ENCODE data around the gene LITAFD. TPM values are rescaled to one million over a fixed set of nuclear protein-coding genes. Genes with fewer than 3 reads are reported as not detected.

Gene LITAFD
- total and polyA plus RNA-seq, 2 of the 4 experiments (the other 2 are of a cell fraction): not detected

DNA sequence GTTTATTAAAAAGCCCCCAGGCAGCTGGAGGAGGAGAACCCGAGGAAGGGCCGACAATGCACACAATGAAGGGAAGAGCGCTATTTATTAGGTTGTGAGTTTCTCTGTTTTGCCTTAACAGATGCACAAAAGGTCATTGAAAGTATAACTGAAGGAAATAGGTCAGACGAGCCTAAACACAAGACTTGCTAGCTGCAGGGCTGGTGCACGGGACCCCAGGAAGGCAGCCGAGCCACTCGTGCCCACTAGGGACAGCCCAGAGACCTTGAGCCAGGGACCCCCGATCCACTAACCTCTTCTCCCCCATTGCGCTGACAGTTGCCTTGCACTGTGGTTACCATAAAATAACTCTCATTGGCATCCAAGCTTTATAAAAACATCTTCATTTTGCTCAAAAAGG, 11.3 kb downstream of the LITAFD start:
- intact Hi-C loops (cut with micrococcal nuclease): no loop called here

More for the DNA sequence above, 11.3 kb downstream of the LITAFD start:
- DNase-seq (no peak), ATAC-seq (ENCODE audit: low read depth) (no peak)
- peaks cover 9% of the 10 kb centered on the region for H4K20me1 ChIP-seq (ENCODE audit: insufficient read depth, low read length)
- no peak overlapping the region for H2AFZ ChIP-seq (replicated peaks; ENCODE audit: low read length, poor library complexity)
- H3K18ac ChIP-seq (ENCODE audit: low read depth, low read length): no peak overlapping the region
- TSS peak; percentile 85 for BruUV-seq (replicated peaks)
- H3K27me3 ChIP-seq (ENCODE audit: control insufficient read depth, insufficient read depth, low read length): no peaks in the 10 kb centered on the region
- WGBS, 2 experiments (ENCODE audit: extremely low coverage in 2 of 2, insufficient read length in 1 of 2): 88% methylated on average over 5 of the region's 9 CpGs; no CpG with 5 or more reads in 1 of the 2 experiments
- H3K36me3 ChIP-seq (ENCODE audit: control insufficient read depth, insufficient read depth, low read length): peaks cover 66% of the 10 kb centered on the region
- no peak overlapping the region for H4K91ac ChIP-seq (ENCODE audit: insufficient read depth, low read depth, low read length)
- H3K4me3 ChIP-seq (ENCODE audit: insufficient read depth, low read depth, low read length): no peak overlapping the region
- in situ Hi-C loops (cut with MboI; ENCODE audit: low sequenced_read_pairs): no loop called here
- no peak overlapping the region for H4K8ac ChIP-seq (ENCODE audit: low read depth in 2 of 2, low read length in 2 of 2)
- H3K4ac ChIP-seq (ENCODE audit: low read depth, low read length): no peak overlapping the region
- H2BK20ac ChIP-seq (ENCODE audit: low read depth, low read length): no peak overlapping the region
- H3K23ac ChIP-seq (ENCODE audit: low read depth, low read length): no peak overlapping the region
- peaks cover 4% of the 10 kb centered on the region; the same call in 1 of the 2 replicates for H3K9me1 ChIP-seq (ENCODE audit: insufficient read depth, low read length)
- H3K27ac ChIP-seq (ENCODE audit: insufficient read depth, low read length): no peak overlapping the region
- H4K5ac ChIP-seq (ENCODE audit: low read depth, low read length): no peak overlapping the region
- H3K9me3 ChIP-seq (ENCODE audit: control insufficient read depth, insufficient read depth, low read length): no peaks in the 10 kb centered on the region
- no peaks in the 10 kb centered on the region for H3K4me1 ChIP-seq (ENCODE audit: control insufficient read depth, insufficient read depth, low read length)
- H2AK9ac ChIP-seq (replicated peaks; ENCODE audit: low read depth, low read length, poor library complexity): no peak overlapping the region
- dilution Hi-C loops (cut with HindIII; ENCODE audit: low sequenced_read_pairs, unreplicated experiment): no loop called here
- no peak overlapping the region for H2BK120ac ChIP-seq (ENCODE audit: low read depth, low read length)
- peaks cover 28 to 48% of the 10 kb centered on the region in 2 experiments for H3K79me1 ChIP-seq (ENCODE audit: low read depth in 1 of 2, low read length in 2 of 2)
- no peak overlapping the region for H3K56ac ChIP-seq (ENCODE audit: extremely low read depth, insufficient read depth, low read length)
- H2AK5ac ChIP-seq (ENCODE audit: low read depth, low read length): no peak overlapping the region
- no peak overlapping the region for H2BK15ac ChIP-seq (ENCODE audit: low read depth, low read length)
- CTCF ChIA-PET: no interaction called here
- no peak for TF ChIP-seq POLR2A (IDR thresholded peaks at IDR 0.05; ENCODE audit: low read depth, low read length)
- TF ChIP-seq RFX5 (IDR thresholded peaks at IDR 0.05; ENCODE audit: low read depth, low read length): no peak
- no peak for TF ChIP-seq RCOR1 (IDR thresholded peaks at IDR 0.05; ENCODE audit: insufficient replicate concordance, low read length)
- TF ChIP-seq NFE2L2 (IDR thresholded peaks at IDR 0.05; ENCODE audit: low read depth, low read length): no peak
- TF ChIP-seq, protein P1, sequence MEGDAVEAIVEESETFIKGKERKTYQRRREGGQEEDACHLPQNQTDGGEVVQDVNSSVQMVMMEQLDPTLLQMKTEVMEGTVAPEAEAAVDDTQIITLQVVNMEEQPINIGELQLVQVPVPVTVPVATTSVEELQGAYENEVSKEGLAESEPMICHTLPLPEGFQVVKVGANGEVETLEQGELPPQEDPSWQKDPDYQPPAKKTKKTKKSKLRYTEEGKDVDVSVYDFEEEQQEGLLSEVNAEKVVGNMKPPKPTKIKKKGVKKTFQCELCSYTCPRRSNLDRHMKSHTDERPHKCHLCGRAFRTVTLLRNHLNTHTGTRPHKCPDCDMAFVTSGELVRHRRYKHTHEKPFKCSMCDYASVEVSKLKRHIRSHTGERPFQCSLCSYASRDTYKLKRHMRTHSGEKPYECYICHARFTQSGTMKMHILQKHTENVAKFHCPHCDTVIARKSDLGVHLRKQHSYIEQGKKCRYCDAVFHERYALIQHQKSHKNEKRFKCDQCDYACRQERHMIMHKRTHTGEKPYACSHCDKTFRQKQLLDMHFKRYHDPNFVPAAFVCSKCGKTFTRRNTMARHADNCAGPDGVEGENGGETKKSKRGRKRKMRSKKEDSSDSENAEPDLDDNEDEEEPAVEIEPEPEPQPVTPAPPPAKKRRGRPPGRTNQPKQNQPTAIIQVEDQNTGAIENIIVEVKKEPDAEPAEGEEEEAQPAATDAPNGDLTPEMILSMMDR (conservative IDR thresholded peaks at IDR 0.05; ENCODE audit: low read depth, low read length): no peak
- TF ChIP-seq, protein P2, sequence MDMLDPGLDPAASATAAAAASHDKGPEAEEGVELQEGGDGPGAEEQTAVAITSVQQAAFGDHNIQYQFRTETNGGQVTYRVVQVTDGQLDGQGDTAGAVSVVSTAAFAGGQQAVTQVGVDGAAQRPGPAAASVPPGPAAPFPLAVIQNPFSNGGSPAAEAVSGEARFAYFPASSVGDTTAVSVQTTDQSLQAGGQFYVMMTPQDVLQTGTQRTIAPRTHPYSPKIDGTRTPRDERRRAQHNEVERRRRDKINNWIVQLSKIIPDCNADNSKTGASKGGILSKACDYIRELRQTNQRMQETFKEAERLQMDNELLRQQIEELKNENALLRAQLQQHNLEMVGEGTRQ (IDR thresholded peaks at IDR 0.05; ENCODE audit: low read depth, low read length): no peak
- TF ChIP-seq FOS (IDR thresholded peaks at IDR 0.05; ENCODE audit: low read depth, low read length): no peak
- no peak for TF ChIP-seq CEBPB (IDR thresholded peaks at IDR 0.05; ENCODE audit: low read depth, low read length)
- TF ChIP-seq BHLHE40 (IDR thresholded peaks at IDR 0.05; ENCODE audit: low read depth, low read length): no peak
- TF ChIP-seq MAZ (IDR thresholded peaks at IDR 0.05; ENCODE audit: borderline replicate concordance, low read depth, low read length): no peak
- TF ChIP-seq MAFK (IDR thresholded peaks at IDR 0.05; ENCODE audit: low read depth, low read length): no peak
- no peak overlapping the region for H3K4me2 ChIP-seq (ENCODE audit: low read depth, low read length)
- no peak overlapping the region for H3K9ac ChIP-seq (ENCODE audit: low read depth, low read length)
- H2BK5ac ChIP-seq (ENCODE audit: low read depth, low read length, poor library complexity, severe bottlenecking): no peak overlapping the region
- H3K14ac ChIP-seq (replicated peaks; ENCODE audit: low read depth, low read length): no peak overlapping the region
- POLR2A ChIA-PET (ENCODE audit: unreplicated experiment): no interaction called here
